ENCODE measurements around the gene PARD3.
A peak's percentile ranks its signal among the peaks of the same experiment; 100 is the strongest.

Gene PARD3

DNA sequence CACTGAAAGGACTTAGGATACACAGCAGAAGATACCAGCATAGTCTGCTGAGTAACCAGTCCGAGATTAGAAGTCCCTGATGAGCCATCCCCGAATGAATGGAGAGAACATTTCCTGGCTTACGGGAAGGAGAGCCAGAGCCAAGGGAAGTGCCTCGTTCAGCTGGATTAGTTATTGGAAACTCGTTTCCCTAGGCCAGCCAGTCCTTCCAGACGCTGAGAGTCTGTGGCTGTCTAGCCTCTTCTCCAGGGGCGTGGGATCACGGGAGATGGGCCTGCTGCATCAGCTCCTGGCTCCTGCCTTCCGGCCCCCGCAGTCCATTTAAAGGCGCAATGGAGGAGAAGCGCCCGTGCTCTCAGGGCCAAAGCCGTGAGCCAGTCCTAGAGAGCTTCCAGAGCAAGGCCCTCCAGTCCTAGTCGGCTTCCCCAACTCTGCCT, 712.8 kb downstream of the PARD3 start:
- TF ChIP-seq TAF1 (IDR thresholded peaks at IDR 0.05; ENCODE audit: borderline replicate concordance, insufficient read depth, low read length) (peak; percentile 55; the same call in 1 of the 2 replicates), POLR2AphosphoS5 (IDR thresholded peaks at IDR 0.05; ENCODE audit: low read depth, low read length) (peak; percentile 58; the same call in 1 of the 2 replicates), SIN3A (IDR thresholded peaks at IDR 0.05; ENCODE audit: borderline replicate concordance, insufficient read depth, low read length) (peak; percentile 14; the same call in 1 of the 2 replicates), FOXP2 (optimal IDR thresholded peaks at IDR 0.05; ENCODE audit: borderline replicate concordance, extremely low read depth, extremely low read length, insufficient read depth) (peak; percentile 18)
- TF ChIP-seq, protein P1, sequence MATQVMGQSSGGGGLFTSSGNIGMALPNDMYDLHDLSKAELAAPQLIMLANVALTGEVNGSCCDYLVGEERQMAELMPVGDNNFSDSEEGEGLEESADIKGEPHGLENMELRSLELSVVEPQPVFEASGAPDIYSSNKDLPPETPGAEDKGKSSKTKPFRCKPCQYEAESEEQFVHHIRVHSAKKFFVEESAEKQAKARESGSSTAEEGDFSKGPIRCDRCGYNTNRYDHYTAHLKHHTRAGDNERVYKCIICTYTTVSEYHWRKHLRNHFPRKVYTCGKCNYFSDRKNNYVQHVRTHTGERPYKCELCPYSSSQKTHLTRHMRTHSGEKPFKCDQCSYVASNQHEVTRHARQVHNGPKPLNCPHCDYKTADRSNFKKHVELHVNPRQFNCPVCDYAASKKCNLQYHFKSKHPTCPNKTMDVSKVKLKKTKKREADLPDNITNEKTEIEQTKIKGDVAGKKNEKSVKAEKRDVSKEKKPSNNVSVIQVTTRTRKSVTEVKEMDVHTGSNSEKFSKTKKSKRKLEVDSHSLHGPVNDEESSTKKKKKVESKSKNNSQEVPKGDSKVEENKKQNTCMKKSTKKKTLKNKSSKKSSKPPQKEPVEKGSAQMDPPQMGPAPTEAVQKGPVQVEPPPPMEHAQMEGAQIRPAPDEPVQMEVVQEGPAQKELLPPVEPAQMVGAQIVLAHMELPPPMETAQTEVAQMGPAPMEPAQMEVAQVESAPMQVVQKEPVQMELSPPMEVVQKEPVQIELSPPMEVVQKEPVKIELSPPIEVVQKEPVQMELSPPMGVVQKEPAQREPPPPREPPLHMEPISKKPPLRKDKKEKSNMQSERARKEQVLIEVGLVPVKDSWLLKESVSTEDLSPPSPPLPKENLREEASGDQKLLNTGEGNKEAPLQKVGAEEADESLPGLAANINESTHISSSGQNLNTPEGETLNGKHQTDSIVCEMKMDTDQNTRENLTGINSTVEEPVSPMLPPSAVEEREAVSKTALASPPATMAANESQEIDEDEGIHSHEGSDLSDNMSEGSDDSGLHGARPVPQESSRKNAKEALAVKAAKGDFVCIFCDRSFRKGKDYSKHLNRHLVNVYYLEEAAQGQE (IDR thresholded peaks at IDR 0.05; ENCODE audit: insufficient read depth in 1 of 2, low read depth in 2 of 2, low read length in 2 of 2): no peak

DNA sequence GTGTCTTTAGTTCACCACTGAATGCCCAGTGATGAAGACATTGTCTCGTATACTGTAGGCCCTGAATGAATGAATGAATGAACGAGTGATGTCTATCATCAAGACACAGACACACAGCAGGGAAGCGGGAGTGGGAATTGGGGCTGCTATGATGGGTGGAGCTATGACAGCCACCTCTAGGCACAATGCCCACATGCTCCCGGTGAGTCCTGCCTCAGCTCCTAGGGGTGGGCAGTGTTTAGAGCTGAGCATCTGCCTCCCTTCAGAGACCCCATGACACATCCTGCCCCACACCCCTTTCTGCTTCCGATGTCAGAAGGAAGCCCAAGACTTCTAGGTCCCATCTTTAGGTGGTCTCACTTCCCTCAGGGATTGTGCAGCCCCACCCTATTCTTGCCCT, 714.1 kb downstream of the PARD3 start:
- no peak for TF ChIP-seq FOXP2 (optimal IDR thresholded peaks at IDR 0.05; ENCODE audit: borderline replicate concordance, extremely low read depth, extremely low read length, insufficient read depth)
- no peak for TF ChIP-seq POLR2AphosphoS5 (IDR thresholded peaks at IDR 0.05; ENCODE audit: low read depth, low read length)
- TF ChIP-seq, protein P1 (IDR thresholded peaks at IDR 0.05; ENCODE audit: insufficient read depth in 1 of 2, low read depth in 2 of 2, low read length in 2 of 2): no peak
- TF ChIP-seq SIN3A (IDR thresholded peaks at IDR 0.05; ENCODE audit: borderline replicate concordance, insufficient read depth, low read length): no peak
- TF ChIP-seq TAF1 (IDR thresholded peaks at IDR 0.05; ENCODE audit: borderline replicate concordance, insufficient read depth, low read length): no peak

DNA sequence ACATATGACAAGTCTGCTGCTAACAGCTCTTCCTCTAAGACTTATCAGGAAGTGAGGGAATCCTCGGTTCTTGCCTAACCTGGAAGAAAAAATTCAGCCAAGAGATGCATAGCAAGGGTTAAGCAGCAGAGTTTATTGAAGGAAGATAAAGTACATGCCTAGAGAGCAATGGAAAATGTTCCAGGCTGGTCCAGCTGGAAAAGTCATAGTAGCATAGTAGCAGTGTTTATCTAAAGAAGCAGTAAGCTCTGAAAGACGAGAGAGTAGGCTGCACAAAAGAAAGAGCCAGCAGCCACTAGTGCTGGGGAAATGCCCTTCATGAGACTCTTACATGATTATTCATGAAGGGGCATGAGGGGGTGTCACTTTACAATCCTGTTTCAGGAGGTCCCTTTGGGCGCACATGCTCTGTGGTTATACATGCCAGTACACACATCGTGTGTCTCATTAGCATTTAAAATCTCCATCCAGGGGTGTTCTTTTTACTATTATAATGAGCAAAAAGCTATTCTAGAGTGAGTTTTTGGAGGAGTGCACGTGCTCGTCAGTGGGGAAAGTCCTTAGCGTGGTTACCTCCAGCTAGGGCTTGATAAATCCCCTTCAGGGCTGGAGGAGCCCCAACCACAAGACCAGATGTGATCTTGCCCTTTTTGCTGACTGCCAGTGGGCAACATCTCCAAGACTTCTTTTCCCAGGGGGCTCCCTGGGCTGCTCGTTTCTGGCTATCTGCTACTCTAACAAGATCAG, 716.1 kb downstream of the PARD3 start:
- TF ChIP-seq, protein P1 (IDR thresholded peaks at IDR 0.05; ENCODE audit: insufficient read depth in 1 of 2, low read depth in 2 of 2, low read length in 2 of 2): no peak
- TF ChIP-seq FOXP2 (optimal IDR thresholded peaks at IDR 0.05; ENCODE audit: borderline replicate concordance, extremely low read depth, extremely low read length, insufficient read depth): no peak
- TF ChIP-seq TAF1 (IDR thresholded peaks at IDR 0.05; ENCODE audit: borderline replicate concordance, insufficient read depth, low read length): no peak
- TF ChIP-seq POLR2AphosphoS5 (IDR thresholded peaks at IDR 0.05; ENCODE audit: low read depth, low read length): no peak
- no peak for TF ChIP-seq SIN3A (IDR thresholded peaks at IDR 0.05; ENCODE audit: borderline replicate concordance, insufficient read depth, low read length)

DNA sequence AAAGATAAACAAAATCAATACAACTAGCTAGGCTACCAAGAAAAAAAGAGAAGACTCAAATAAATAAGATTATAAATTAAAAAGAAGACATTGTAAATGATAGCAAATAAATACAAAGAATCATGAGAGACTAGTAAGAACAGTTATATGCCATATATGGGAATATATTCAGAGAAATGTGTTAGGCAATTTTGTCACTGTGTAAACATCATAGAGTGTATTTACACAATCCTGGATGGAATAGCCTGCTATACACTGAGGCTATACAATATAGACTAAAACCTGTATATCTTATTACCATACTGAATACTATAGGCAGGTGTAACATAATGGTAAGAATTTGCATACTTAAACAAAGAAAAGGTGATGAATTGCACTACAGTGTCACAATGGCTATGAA, 717.4 kb downstream of the PARD3 start:
- TF ChIP-seq, protein P1 (IDR thresholded peaks at IDR 0.05; ENCODE audit: insufficient read depth in 1 of 2, low read depth in 2 of 2, low read length in 2 of 2): no peak
- TF ChIP-seq POLR2AphosphoS5 (IDR thresholded peaks at IDR 0.05; ENCODE audit: low read depth, low read length) (no peak), FOXP2 (optimal IDR thresholded peaks at IDR 0.05; ENCODE audit: borderline replicate concordance, extremely low read depth, extremely low read length, insufficient read depth) (no peak), TAF1 (IDR thresholded peaks at IDR 0.05; ENCODE audit: borderline replicate concordance, insufficient read depth, low read length) (no peak)
